HG02981 (cell line): ENCODE results near the gene TARS2.

ENCODE experiments used
- ATAC-seq: cut with Tn5 transposase; IDR thresholded peaks from one replicate; pipeline ENCODE4 v1.9.1; 2021; ENCODE audit warnings: mild to moderate bottlenecking, moderate library complexity; ENCODE audit not compliant: unreplicated experiment

TARS2 gene

DNA sequence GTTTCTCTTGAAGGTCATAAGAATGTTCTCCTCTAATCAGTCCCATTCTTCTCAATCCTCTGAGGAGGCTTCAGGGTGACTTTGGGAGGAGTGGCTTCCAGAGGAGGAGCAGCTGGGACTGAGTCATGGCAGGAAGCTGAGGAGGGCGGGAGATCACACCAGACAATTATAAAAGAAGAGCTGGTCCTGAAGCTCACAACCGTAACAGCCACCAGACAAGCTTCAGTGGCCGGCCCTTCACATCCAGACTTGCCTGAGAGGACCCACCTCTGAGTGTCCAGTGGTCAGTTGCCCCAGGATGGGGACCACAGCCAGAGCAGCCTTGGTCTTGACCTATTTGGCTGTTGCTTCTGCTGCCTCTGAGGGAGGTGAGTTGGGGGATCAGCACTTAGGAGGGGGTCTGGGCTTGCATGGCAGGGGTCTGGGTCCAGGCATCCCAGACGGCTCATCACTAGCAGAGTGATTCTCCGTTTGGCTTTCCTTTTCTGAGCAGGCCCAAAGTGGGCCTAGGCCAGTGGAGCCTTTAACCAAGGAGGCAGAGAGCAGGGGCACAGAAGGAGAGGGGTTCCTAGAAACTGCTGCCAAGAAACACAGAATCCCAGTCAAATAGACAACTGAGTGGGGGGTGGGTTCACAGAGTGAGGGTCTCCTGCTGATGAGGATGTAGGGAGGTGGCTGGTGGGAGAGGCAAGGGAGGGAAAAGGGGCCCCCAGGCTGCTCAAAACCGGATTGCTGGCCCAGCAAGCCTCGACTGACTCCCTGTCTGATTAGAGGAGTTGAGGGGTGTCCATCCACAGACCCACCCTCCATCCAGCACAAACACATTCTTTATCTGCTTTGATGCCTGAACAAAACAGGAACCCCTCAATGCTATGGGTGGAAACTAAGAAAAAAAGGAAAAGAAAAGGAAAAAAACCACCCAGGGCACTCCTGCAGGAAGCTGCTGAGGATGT lies 21.0 kb downstream of the TARS2 start, which contains the start of gene ECM1:
TSS of gene ECM1 (plus strand) at position 198 of the 953 bp plus-strand sequence. CDS start at position 299, 101 bp downstream.
- ATAC-seq, result no peak

DNA sequence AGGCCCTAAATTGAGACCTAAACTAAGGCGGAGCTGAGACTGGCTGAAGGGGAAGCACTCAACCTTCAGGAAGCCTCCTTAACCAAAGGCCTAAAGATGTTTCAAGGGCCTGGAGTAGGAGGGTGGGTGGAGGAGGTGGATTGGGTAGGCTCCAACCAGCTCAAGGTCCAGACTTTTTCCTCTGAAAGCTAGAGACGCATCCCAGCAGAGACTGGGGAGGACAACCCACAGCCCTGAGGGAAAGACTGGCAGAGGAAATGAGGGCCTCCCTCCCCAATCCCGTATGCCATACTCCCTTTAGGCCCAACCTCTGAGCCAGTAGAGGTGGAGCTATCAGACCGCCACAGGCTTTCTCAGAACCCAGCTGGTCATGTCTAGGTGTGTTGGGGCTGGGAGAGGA lies 21.8 kb downstream of the TARS2 start:
- ATAC-seq, result no peak

DNA sequence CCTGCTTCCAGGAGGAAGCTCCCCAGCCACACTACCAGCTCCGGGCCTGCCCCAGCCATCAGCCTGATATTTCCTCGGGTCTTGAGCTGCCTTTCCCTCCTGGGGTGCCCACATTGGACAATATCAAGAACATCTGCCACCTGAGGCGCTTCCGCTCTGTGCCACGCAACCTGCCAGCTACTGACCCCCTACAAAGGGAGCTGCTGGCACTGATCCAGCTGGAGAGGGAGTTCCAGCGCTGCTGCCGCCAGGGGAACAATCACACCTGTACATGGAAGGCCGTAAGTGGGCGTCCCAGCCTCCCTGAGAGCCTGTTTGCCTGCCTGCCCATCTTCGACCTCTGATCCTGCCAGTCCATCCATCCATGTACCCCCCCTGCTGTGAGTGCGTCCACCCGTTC lies 24.3 kb downstream of the TARS2 start:
- no peak for ATAC-seq

DNA sequence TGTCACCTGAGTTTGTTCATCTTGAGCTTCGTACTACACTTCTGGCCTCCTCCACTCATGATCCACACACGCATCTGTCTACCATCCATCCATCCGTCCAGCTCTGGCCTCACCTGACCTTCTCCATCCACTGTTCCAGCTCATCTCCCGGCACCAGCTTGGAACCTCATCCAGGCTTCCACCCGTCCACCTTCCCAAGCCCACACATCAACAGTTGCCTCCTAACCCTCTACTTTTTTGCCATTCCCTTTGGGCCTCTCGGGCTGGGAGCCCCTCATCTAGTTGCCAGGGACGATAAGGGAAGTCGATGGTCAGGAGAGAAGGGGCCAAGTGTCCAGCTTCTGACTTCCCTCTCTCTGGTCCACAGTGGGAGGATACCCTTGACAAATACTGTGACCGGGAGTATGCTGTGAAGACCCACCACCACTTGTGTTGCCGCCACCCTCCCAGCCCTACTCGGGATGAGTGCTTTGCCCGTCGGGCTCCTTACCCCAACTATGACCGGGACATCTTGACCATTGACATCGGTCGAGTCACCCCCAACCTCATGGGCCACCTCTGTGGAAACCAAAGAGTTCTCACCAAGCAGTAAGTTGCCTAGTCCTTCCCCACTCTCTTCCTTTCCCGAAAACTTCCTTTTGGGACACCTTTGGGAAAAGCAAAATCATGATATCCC lies 24.9 kb downstream of the TARS2 start:
- ATAC-seq, result no peak

GRCh38 chr1:150512846-150513245 lies 25.6 kb downstream of the TARS2 start:
- ATAC-seq, result no peak

DNA sequence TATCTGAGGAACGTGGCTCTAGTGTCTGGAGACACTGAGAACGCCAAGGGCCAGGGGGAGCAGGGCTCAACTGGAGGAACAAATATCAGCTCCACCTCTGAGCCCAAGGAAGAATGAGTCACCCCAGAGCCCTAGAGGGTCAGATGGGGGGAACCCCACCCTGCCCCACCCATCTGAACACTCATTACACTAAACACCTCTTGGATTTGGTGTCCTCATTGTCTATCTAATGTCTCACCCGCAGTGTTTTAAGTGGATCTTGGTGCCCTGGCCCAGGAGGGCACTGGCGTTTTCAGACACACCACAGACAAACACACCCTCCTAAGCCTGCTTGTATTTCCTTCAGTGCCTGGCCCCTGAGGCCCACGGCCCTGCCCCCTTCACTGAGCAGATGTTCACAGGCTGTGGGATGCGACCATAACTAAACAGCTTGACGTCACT lies 26.2 kb downstream of the TARS2 start:
- no peak for ATAC-seq

DNA sequence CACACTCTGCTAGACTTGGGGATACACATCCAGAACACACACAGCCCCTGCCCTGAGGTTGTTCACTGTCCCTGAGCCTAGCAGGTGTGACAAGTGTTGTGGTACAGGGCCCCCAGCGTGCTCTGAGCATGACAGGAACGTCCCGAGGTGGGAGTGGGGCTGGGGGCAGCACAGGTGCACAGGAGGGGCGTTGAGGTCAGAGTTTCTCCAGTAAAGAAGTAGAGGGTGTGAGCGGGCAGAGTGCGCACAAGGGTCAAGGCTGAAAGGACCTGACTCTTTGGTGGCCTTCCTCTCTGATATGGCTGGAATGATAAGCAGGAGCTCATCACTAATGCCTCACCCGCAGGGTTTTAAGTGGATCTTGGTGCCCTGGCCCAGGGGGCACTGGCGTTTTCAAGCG lies 27.0 kb downstream of the TARS2 start:
- no peak for ATAC-seq

DNA sequence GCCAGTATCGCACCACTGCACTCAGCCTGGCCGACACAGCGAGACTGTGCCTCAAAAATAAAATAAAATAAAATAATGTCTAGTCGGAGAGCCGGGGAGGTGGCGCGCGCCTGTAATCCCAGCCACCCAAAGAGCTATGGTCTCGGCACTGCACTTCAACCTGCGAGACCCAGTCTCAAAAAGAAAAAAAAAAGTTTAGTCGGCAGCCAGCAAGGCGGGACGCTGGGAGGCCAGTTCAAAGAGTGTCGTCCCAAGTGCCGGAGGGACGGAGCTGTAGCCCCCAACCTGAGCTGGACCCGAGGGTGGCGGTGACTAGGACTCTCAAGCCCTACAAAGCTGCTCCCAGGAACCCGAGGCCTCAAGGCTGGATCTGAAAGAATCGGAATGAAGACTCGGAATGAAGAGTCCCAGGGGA lies 27.7 kb downstream of the TARS2 start:
- no peak for ATAC-seq

DNA sequence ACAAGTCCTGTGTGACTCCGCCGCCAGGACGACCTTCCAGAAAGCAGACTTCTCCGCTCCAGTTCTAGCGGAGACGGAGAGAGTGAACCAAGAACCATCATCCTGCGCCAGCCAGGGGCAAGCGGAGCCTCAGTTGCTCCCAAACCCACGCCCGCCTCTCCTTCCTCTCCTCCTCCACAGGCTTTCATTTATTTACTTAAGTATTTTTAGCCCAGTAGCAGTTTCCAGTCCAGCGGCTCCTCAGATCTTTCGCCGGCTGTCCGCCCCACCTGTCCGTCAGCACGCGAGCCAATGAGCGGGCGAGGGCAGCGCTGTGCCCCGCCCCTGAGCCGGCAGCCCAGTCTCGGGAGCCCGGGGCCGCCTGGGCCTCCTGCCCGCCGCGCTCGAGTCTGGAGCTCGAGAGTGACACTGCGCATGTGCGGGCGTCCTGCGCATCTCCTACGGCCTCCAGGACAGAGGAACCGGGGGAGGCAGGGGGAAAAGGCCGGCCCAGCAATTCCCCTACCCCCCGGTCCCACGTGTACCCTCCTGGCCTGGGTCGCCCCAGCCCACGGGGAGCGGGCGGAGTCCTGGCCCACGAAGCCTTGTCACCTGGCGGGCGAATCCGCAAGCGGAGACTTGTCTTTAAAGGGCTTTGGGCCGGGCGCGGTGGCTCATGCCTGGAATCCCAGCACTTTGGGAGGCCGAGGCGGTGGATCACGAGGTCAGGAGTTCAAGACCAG lies 28.3 kb downstream of the TARS2 start, which contains the start of gene FALEC:
TSS of gene FALEC (plus strand) at position 425 of the 722 bp plus-strand sequence.
- ATAC-seq, result peak; percentile 96

GRCh38 chr1:150516050-150516591 lies 28.9 kb downstream of the TARS2 start:
- ATAC-seq, result no peak

DNA sequence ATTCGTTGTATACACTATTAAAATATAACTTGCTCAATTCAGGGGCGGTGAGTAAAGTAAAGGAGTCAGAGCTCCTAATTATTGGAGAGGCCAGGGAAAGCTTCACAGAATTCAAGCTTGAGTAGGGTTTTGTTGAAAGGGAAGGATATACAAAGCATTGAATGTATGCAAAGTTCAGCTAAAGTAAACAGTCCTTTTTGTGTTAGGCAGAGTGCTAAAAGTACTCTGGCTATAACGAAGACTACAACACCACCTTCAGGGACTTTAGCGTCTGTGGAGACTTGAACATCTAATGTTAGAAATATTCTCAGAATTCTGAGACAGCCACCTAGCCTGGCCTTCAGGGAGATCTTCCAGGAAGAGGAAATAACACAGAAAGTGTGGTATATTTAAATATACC lies 29.4 kb downstream of the TARS2 start:
- no peak for ATAC-seq

DNA sequence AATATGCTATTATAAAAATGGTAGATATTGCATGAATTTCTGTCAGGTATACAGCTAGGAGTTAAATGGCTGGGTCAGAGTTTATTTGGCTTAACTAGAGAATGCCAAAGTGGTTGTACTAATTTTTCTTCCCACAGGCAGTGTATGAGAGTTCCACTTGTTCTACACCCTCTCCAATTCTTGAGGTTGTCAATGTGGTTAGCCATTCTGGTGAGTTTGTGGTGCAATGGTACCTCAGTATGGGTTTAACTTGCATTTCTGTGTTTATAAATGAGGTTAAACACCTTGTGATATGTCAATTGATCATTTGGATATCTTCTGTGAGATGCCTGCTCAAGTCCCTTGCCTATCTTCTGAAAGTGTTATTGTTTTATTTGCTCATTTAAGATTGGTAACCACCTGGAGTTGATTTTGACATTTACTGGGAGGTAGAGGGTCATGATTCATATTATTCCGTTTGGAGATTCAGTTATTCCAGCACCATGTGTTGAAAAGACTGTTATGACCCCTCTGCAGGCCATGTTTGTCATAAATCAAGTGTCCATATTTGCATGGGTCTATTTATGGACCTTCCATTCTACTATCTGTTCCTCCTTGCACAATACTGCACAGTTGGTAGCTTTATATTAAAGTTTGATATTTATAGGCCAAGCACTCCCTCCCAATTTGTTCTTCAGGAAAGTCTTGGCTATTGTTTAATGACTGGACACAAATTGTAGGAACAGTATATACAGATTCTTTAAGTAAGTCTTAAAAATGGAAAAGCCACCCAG lies 34.2 kb downstream of the TARS2 start:
- ATAC-seq, result no peak

- no peak for ATAC-seq
Observed at GRCh38 chr1:150525348-150525747, 38.1 kb downstream of the TARS2 start.

- ATAC-seq, result no peak
Observed at GRCh38 chr1:150528196-150528595, 41.0 kb downstream of the TARS2 start.

DNA sequence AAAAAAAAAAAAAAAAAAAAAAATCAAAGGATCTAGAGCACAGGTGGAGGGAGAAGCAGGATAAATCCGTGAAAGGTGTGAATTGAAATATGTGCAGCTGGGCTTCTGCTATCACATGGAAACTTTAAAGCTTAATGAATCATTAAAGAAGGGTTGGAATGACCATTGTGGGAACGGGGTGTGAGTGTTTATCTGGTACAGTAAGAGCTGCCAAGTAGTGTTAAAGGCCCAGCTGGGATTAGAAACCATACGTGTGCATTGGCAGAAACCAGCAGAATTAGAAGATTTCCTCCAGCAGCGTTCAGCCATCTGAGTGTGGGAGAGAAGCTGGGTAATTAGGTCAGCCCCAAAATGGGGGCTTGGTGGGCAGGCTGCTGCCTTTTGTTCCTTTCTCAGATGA lies 41.8 kb downstream of the TARS2 start:
- ATAC-seq, result no peak

- ATAC-seq, result no peak
Observed at GRCh38 chr1:150530491-150531159, 43.4 kb downstream of the TARS2 start.

GRCh38 chr1:150532860-150533259 lies 45.6 kb downstream of the TARS2 start:
- ATAC-seq, result no peak

DNA sequence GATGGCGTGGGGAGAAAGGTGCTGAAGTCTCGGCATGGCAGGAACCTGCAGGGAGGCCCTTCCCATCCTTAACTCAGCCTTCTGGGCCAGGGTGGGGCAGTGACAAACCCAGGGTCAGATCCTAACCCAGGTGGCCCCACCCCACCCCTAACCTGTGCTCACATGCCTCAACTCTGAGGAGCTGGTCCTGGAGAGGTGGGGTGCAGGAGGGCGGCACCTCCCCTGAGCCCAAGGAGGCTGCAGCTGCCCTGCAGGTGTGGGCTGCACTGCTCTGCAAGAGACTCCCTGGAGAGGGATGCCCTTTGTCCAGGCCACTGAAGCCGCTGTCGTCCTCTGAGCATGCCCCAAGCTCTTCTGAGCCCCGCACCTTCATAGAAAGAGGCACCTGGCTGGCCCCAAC lies 46.8 kb downstream of the TARS2 start:
- no peak for ATAC-seq

- no peak for ATAC-seq
Observed at GRCh38 chr1:150535511-150536287, 48.5 kb downstream of the TARS2 start.
